ENCODE measurements around the gene DNAAF5.
A peak's percentile ranks its signal among the peaks of the same experiment; 100 is the strongest.

Gene DNAAF5

DNA sequence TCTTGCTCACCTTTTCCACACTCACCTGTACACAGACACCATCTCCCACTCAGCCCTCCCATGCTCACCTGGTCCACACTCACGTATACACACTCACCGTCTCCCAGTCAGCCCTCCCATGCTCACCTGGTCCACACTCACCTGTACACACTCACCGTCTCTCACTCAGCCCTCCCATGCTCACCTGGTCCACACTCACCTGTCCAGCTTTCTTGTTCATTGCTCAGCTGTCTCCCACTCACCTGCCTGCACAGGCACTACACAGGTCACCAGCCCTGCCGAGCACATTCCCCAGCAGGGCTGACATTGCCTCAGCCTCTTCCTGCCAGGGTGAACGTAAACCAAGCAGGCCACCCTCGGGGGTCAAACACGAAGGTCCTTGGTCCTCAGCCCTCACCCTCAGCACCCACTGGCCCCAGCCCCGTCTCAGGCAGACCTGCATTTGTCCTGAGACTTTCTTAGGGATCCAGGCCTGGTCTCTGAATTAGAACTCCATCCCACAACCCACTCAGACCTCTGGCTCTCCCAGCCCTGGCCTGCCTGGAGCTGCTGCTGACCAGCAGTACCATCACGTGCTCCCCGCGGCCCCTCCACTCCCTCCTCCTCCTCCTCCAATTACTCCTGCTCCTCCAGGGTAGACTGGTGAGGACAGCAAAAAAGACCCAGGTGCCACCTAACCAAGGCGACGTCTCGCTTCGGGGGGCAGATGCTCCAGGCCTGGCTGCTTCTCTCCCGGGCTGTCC, 12.8 kb upstream of the DNAAF5 start:
- no peak for TF ChIP-seq POLR2A (IDR thresholded peaks at IDR 0.05; ENCODE audit: low read length)
- no peak for TF ChIP-seq GATA1 (IDR thresholded peaks at IDR 0.05; ENCODE audit: low read depth, low read length)
- DNase-seq: no peak

DNA sequence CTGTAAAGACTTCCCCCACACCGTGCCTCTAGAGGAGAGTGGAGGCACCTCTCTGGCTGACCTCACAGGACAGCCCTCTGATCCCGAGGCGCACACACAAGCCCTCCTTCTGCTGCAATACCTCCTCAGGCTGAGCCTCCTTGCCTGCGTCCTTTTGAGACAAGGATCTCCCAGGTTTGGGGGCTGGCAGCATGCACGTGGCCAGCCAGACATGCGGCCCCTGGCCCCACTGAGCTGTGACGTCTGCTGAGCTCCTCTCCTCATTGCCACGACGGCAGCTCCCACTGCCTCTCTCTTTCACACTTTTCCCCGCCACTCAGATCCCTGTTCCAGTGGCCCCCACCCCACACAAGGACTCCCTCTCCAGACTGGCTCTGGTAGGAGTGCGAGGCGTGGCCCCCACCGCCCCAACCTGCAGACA, 12.2 kb upstream of the DNAAF5 start:
- TF ChIP-seq POLR2A (IDR thresholded peaks at IDR 0.05; ENCODE audit: low read length) (no peak), GATA1 (IDR thresholded peaks at IDR 0.05; ENCODE audit: low read depth, low read length) (no peak)
- no peak for DNase-seq

DNA sequence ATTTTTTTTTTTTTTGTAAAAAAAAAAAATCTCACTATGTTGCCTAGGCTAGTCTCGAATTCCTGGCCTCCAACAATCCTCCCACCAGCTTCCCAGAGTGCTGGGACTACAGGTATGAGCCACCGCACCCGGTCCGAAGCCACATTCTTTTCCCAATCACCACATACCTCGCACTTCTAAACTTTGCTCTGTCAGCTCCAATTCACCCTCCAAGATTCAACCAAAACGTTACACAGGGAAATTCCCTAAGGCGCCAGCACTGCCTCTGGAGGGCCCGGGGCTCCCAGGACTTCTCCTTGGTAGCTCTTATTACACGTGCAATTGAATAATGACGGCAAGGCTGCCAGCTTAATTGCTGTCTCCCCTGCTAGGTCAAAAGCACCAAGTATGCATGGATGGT, 10.3 kb upstream of the DNAAF5 start:
- TF ChIP-seq GATA1 (IDR thresholded peaks at IDR 0.05; ENCODE audit: low read depth, low read length): no peak
- no peak for TF ChIP-seq POLR2A (IDR thresholded peaks at IDR 0.05; ENCODE audit: low read length)
- no peak for DNase-seq

DNA sequence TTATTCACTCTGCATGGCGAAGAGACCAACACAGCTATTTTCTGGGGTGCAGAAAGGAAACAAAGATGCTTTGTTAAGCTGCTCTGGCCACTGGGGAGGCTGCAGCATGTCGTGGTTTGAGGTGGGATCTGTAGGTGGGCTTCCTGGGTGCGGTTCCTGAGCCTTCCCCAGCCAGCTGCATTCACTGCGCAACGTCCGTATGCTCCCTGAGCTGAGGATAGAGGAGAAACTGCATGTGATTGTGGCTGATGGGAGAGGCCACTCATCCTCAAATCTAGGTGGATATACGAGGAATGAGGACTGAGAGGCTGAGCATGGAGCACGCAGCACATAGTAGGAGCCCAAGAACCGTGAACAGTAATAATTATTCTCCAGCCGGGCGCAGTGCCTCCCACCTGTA, 9.9 kb upstream of the DNAAF5 start:
- TF ChIP-seq GATA1 (IDR thresholded peaks at IDR 0.05; ENCODE audit: low read depth, low read length): no peak
- no peak for TF ChIP-seq POLR2A (IDR thresholded peaks at IDR 0.05; ENCODE audit: low read length)
- DNase-seq: no peak

DNA sequence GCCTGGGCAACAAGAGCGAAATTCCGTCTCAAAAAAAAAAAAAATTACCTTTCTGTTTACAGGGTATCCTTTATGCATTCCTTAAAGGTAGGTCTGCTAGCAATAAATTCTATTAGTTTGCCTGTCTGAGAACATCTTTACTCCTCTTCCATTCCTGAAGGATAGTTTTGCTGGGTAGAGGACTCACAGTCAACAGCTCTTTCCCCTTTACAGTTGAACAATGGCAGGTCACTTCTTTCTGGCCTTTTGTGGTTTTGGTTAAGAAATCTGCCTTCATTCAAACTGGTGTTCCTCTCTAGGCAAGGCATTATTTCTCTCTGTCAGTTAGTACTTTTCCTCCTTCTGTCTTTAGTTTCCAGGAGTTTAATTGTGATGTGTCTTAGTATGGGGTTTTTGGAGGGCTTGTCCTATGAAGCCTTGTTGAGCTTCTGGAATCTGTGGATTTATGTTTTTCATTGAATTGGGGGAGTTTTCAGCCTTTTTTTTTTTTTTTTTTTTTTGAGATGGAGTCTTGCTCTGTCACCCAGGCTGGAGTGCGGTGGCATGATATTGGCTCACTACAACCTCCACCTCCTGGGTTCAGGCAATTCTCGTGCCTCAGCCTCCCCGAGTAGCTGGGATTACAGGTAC, 4.8 kb upstream of the DNAAF5 start:
- DNase-seq: no peak
- TF ChIP-seq GATA1 (IDR thresholded peaks at IDR 0.05; ENCODE audit: low read depth, low read length) (no peak), POLR2A (IDR thresholded peaks at IDR 0.05; ENCODE audit: low read length) (no peak)

DNA sequence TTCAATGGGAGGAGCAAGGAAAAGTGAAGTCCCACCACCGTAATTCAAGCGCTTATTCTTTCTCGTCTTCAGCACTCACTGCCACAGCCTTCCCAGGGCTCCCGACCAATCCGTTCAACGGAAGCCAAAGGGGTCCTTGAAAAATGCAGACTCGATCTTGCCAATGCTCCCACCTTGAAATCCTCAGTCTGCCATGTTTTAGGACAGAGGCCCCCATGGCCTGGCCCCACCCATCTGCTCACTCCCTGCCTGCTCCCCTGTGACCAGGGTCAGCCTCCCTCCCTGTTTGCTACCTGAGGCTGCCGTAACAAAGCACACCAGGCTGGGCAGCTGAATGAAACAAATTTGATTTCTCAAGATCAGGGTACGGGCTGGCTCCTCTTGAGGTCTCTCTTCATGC, 3.0 kb upstream of the DNAAF5 start:
- no peak for DNase-seq
- TF ChIP-seq GATA1 (IDR thresholded peaks at IDR 0.05; ENCODE audit: low read depth, low read length) (no peak), POLR2A (IDR thresholded peaks at IDR 0.05; ENCODE audit: low read length) (no peak)

DNA sequence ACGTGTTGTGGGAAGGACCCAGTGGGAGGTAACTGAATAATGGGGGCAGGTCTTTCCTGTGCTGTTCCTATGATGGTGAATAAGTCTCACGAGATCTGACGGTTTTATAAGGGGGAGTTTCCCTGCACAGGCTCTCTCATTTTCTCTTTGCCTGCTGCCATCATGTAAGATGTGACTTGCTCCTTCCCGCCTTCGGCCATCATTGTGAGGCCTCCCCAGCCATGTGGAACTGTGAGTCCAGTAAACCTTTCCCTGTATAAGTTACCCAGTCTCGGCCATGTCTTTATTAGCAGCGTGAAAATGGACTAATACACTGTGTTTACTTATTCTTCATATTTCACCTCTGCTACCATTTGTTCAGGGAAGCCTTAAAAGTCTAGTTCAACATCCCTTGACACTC, 2.2 kb upstream of the DNAAF5 start:
- TF ChIP-seq POLR2A (IDR thresholded peaks at IDR 0.05; ENCODE audit: low read length) (no peak), GATA1 (IDR thresholded peaks at IDR 0.05; ENCODE audit: low read depth, low read length) (no peak)
- no peak for DNase-seq

DNA sequence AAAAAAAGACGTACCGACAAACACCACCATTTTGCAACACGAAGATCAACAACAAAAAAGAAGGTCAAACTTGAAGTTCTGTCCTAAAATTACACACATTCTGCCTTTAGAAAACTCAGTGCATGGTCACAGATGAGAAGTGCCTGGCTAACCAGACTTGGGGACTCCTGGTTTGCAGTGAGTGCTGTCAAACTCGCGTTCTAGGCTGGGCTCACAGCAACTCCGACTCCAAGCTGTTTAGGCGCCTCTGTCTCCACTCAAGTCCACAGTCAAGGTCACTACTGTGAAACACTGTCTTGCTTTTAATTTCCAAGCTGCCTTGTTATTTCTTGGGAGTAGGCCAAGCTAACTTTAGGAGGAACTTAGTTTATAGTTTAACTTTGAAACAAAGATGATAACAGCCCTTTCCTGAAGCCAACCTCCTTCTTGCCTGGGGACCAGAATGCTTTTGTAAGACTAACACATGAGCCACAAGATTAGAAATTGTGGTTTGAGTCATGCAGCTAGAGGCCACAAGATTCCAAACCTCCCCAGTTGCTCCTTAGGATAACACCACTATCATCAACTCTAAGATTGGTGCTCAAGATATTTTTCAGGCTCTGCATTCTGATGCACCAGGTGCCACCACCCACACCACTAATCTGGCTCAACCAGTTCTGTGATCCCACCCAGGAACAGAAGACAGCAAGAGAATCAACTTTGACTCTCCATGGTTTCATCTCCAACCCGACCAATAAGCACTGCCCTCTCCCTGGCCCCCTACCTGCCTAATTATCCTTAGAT, 1.1 kb upstream of the DNAAF5 start:
- no peak for TF ChIP-seq GATA1 (IDR thresholded peaks at IDR 0.05; ENCODE audit: low read depth, low read length)
- no peak for TF ChIP-seq POLR2A (IDR thresholded peaks at IDR 0.05; ENCODE audit: low read length)
- DNase-seq: peak; percentile 70 to 92

DNA sequence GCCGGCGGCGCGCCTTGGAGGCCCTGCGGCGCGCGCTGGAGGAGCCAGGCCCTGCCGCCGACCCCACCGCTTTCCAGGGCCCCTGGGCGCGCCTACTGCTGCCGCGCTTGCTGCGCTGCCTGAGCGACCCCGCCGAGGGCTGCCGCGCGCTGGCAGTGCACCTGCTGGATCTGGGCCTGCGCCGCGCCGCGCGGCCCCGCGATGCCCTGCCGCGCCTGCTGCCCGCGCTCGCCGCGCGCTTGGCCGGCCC, 280 bp downstream of the DNAAF5 start:
- TF ChIP-seq POLR2A (IDR thresholded peaks at IDR 0.05; ENCODE audit: low read length) (no peak), GATA1 (IDR thresholded peaks at IDR 0.05; ENCODE audit: low read depth, low read length) (no peak)
- DNase-seq: no peak

DNA sequence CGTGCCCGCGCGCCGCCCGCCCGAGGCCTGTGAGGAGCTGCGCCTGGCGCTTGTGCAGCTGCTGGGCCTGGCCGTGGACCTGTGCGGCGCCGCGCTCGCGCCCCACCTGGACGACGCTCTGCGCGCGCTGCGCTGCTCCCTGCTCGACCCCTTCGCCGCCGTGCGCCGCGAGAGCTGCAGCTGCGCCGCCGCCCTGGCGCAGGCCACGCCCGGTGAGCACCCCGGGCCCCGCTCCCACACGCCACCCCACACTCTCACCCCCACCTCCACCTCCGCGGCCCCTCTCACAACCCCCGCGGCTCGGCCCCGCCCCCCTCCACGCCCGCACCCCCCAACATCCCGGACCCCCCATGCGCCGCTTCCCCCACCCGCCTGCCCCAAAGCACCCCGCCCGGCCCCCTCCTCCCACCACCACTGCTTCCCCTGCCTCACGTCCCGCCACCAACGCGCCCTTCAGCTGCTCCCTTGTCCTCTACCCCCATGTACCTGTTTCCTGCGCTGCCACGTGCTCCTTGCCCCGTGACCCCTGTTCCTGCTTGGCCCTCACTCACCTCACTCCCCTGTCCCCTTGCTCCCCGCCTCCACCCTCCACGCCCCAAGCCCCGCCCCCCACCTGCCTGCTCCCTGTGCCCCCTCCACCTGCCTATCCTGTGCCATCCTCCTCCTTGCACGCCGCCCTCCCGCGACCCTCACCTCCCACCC, 756 bp downstream of the DNAAF5 start, which contains the start of gene PRKAR1B:
Gene PRKAR1B, minus strand, starts transcription at position 178 of the 702 bp plus-strand sequence. CDS start 15,776 bp downstream, outside the sequence.
- peak; percentile 57 to 64 for DNase-seq
- no peak for TF ChIP-seq GATA1 (IDR thresholded peaks at IDR 0.05; ENCODE audit: low read depth, low read length)
- TF ChIP-seq POLR2A (IDR thresholded peaks at IDR 0.05; ENCODE audit: low read length): no peak

DNA sequence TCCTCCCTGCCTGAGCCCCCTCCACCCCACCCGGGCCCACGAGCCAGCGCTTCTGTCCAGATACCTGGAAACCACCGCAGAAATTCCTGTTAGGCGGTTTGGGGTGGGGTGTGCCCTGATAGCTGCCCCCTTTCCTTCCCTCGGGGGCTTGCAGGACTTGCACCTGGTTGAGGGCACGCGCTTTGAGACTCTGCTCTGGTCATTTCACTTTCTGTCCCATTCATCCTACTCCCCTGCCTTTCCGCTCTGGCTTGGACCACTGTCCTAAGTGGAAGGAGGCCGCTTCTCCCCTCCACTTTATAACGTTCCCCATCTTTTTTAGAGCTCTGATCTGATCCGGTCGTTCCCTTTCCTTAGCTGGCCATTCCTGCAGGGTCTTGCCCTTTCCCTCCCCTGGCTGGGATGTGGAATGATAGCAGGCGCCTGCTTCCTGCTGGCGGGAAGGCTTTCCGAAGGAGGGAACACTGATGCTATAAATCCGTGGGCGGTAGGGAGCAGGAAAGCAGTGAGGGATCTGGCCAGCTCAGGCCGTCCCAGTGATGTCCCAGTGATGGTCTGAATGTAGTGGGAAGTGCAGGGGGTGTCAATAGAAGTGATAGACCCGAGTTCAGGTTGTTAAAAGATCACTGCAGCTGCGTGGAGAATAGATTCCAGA, 1.4 kb downstream of the DNAAF5 start:
- no peak for DNase-seq
- TF ChIP-seq GATA1 (IDR thresholded peaks at IDR 0.05; ENCODE audit: low read depth, low read length): no peak
- no peak for TF ChIP-seq POLR2A (IDR thresholded peaks at IDR 0.05; ENCODE audit: low read length)

DNA sequence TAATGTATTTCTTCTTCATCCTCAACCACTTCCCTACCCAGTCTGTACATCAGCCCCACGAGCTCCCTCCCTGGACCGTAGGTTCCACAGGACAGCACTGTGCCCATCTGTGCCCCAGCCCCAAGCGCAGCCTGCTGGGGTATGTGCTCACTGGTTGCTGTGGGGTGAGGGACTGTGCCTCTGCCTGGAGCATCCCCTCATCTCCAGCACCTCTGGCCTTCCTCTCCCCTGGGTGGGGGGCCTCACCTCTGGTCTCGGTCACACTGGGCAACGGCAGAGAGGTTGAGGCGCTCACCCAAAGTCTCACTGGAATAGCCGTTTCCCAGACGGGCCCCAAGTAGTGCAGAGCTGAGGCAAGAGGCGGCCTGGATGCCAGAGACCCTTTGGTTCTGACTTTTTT, 2.1 kb downstream of the DNAAF5 start:
- TF ChIP-seq GATA1 (IDR thresholded peaks at IDR 0.05; ENCODE audit: low read depth, low read length) (no peak), POLR2A (IDR thresholded peaks at IDR 0.05; ENCODE audit: low read length) (no peak)
- DNase-seq: no peak

DNA sequence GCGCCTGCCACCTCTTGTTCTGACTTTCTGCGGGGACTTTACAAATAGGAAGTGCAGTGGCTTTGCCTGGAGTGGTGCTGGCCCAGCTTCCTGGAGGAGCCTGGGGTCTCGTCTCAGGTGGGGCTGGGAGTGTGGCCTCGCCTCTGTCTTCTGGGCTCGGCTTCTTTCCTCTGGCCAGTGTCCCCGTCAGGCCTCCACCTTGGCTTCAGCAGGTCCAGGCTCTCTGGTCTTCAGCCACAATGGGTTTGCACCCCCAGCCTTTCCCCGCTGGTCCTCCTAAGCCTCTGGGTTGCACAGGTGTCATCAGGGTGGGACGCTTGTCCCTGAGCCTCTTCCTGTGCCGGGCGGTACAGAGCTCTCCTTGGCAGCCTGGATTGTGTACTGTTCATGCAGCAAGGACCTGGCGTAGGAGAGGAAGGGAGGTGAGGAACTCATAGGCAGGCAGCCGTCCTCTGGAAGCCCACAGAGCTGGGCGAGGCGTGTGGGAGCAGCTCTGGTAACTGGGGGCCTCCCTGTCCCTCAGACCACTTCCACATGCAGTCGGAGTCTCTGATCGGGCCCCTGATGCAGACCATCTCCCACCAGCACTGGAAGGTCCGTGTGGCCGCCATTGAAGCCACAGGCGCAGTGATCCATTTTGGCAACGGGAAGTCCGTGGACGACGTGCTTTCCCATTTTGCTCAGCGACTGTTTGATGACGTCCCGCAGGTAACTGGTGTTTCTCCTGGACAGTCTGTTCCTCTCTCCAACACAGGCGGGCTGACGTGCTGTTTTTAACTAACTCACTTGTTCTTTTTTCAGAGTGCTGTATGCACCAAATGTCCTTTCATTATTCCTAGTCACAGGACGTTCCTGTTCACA, 2.9 kb downstream of the DNAAF5 start:
- no peak for TF ChIP-seq GATA1 (IDR thresholded peaks at IDR 0.05; ENCODE audit: low read depth, low read length)
- no peak for TF ChIP-seq POLR2A (IDR thresholded peaks at IDR 0.05; ENCODE audit: low read length)
- no peak for DNase-seq
